CD4-positive, alpha-beta T cell (primary cell): ENCODE results near the gene ADK. TPM values are rescaled to one million over a fixed set of nuclear protein-coding genes. Genes with fewer than 3 reads are reported as not detected.

Source experiments
- ATAC-seq: fragments of 200-7000 bp; cut with Tn5 transposase; one replicate; pipeline ENCODE4 v1.10.0; 2022; ENCODE audit warnings: mild to moderate bottlenecking; ENCODE audit not compliant: poor library complexity
- CTCF ChIA-PET: fragments of 350-600 bp; sonication (Branson Sonifier 250); formaldehyde crosslinking; loops from one replicate; lab custom pipeline; 2021; ENCODE audit warnings: antibody characterized with exemption, inconsistent platforms; lab: Charles Lee
- POLR2A ChIA-PET: fragments of 350-600 bp; sonication (Branson Sonifier 250); formaldehyde crosslinking; loops from one replicate; lab custom pipeline; 2021; ENCODE audit warnings: antibody characterized with exemption, inconsistent platforms; lab: Charles Lee
- DNase-seq, 14 experiments: peaks; one replicate each; pipeline ENCODE4 v3.0.0-alpha.2; 2013 to 2020; ENCODE audit warnings: mixed read lengths in 2 of 14
- H3K27ac ChIP-seq, 2 donors: one replicate each; pipeline versions ENCODE4 v1.5.1 to v1.7.0; 2013; ENCODE audit warnings: low read length in 2 of 2, low read depth in 1 of 2, mild to moderate bottlenecking in 1 of 2
- H3K27me3 ChIP-seq, 2 experiments: 1 replicate in 1 of 2; 2 replicates in 1 of 2; pipeline versions ENCODE4 v1.6.1 to v1.7.0; 2013; ENCODE audit warnings: low read length in 2 of 2, control low read depth in 1 of 2, mild to moderate bottlenecking in 1 of 2, moderate library complexity in 1 of 2; ENCODE audit not compliant: insufficient read depth in 2 of 2, control insufficient read depth in 1 of 2
- H3K36me3 ChIP-seq: one replicate; pipeline ENCODE4 v1.6.1; 2013; ENCODE audit warnings: low read length, control low read depth; ENCODE audit not compliant: insufficient read depth
- H3K4me1 ChIP-seq: one replicate; pipeline ENCODE4 v1.6.1; 2013; ENCODE audit warnings: low read length, control low read depth; ENCODE audit not compliant: insufficient read depth
- H3K4me3 ChIP-seq: one replicate; pipeline ENCODE4 v1.5.1; 2013; ENCODE audit warnings: mild to moderate bottlenecking, low read length, moderate library complexity
- H3K9me3 ChIP-seq, 2 experiments: 1 replicate in 1 of 2; 2 replicates in 1 of 2; pipeline versions ENCODE4 v1.6.1 to v1.7.0; 2013; ENCODE audit warnings: low read length in 2 of 2, mild to moderate bottlenecking in 2 of 2, control low read depth in 1 of 2, moderate library complexity in 1 of 2; ENCODE audit not compliant: control insufficient read depth in 1 of 2, insufficient read depth in 1 of 2
- H3K27ac Mint-ChIP-seq: one replicate; pipeline ENCODE4 v1.8.0; 2020; ENCODE audit warnings: mixed read lengths
- H3K27me3 Mint-ChIP-seq: one replicate; pipeline ENCODE4 v1.8.0; 2021; ENCODE audit warnings: mixed read lengths
- H3K36me3 Mint-ChIP-seq: one replicate; pipeline ENCODE4 v1.8.0; 2021; ENCODE audit warnings: low read depth, mixed read lengths
- H3K4me1 Mint-ChIP-seq: one replicate; pipeline ENCODE4 v1.8.0; 2021; ENCODE audit warnings: low read depth, mixed read lengths
- H3K4me3 Mint-ChIP-seq: one replicate; pipeline ENCODE4 v1.8.0; 2020; ENCODE audit warnings: mild to moderate bottlenecking, mixed read lengths
- H3K9me3 Mint-ChIP-seq: one replicate; pipeline ENCODE4 v1.8.0; 2020; ENCODE audit warnings: mixed read lengths
- CTCF ChIP-seq: fragments of 200-600 bp; IDR thresholded peaks from one replicate; pipeline ENCODE4 v1.8.0; 2022; ENCODE audit warnings: antibody characterized with exemption, mild to moderate bottlenecking
- intact Hi-C, 2 experiments: fragments of 100-400 bp; cut with DNase I in 1 of 2; cut with micrococcal nuclease in 1 of 2; formaldehyde crosslinking; loops; one replicate each; pipeline versions ENCODE4 v1.15.1 to v1.9.0; 2023 to 2025; cut with DNase I, micrococcal nuclease
- total RNA-seq, 174 experiments: library from RNA in 2 of 174; stranded (reverse) in 2 of 174; gene quantifications; one replicate each; pipeline ENCODE4 v1.2.3 and lab custom pipeline; 2021 to 2026

ADK gene
- total RNA-seq, 2 experiments from 2014 or later = 15.3 to 17.6 TPM

DNA sequence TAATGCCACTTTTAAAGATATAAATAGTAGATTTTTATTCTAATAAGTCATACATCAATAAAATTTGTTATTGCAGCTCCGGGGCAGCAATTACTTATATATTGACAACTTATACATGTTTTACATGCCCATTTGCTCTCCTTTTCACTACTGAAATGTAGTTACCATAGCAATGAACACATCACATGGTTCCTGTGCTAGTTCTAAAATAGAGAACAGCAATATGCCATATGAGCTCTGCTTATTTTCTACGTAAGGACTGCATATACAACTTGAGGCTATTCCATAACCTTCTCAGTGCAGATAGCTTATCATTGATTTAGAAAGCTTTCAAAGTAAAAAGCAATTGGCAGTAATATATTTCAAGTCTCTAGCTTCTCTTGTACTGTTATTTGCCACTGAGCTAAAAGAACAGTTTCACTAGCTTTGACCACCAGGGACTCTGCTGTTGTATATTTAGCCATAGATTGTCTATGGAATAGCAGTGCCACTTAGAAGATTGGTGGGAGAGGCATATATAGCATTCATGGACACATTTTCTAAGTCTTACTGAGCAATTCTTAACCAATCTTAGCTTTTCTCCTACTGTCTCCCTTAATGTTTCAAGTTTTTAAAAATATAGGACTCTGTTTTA lies 405.2 kb downstream of the ADK start:
- CTCF ChIA-PET = no interaction called here

GRCh38 chr10:74557098-74557497 lies 406.1 kb downstream of the ADK start:
- Histone ChIP-seq H3K36me3 (no peaks in the 10 kb centered on the region), H3K4me3 (no peak overlapping the region), H3K4me1 (no peaks in the 10 kb centered on the region), H3K27ac (no peak overlapping the region), H3K27me3 (no peaks in the 10 kb centered on the region), H3K9me3 (no peaks in the 10 kb centered on the region)
- POLR2A ChIA-PET = no interaction called here
- DNase-seq = no peak
- Mint-ChIP-seq H3K27me3 (no peaks in the 10 kb centered on the region), H3K9me3 (no peaks in the 10 kb centered on the region), H3K27ac (no peak overlapping the region), H3K4me3 (no peak overlapping the region), H3K36me3 (peaks cover 17% of the 10 kb centered on the region), H3K4me1 (no peaks in the 10 kb centered on the region)
- CTCF ChIA-PET = interaction anchor here (0.6 kb wide), 1 partner anchor 1038 kb away, joined by 3 read pairs; no protein-coding TSS in a partner anchor
- ATAC-seq = no peak
- intact Hi-C loops = no loop called here
- no peak for TF ChIP-seq CTCF

More for the DNA sequence above, 405.2 kb downstream of the ADK start:
- no peaks in the 10 kb centered on the region for H3K9me3 Mint-ChIP-seq
- DNase-seq (no peak), ATAC-seq (no peak)
- H3K4me1 Mint-ChIP-seq = no peaks in the 10 kb centered on the region
- peaks cover 17% of the 10 kb centered on the region for H3K36me3 Mint-ChIP-seq
- no peak for TF ChIP-seq CTCF
- H3K27me3 ChIP-seq = no peaks in the 10 kb centered on the region
- POLR2A ChIA-PET = no interaction called here
- H3K27ac Mint-ChIP-seq = no peak overlapping the region
- H3K4me3 Mint-ChIP-seq = no peak overlapping the region
- H3K4me3 ChIP-seq = no peak overlapping the region
- H3K4me1 ChIP-seq = no peaks in the 10 kb centered on the region
- no peaks in the 10 kb centered on the region for H3K9me3 ChIP-seq
- no peaks in the 10 kb centered on the region for H3K27me3 Mint-ChIP-seq
- no peak overlapping the region for H3K27ac ChIP-seq
- no peaks in the 10 kb centered on the region for H3K36me3 ChIP-seq
- intact Hi-C loops = no loop called here

GRCh38 chr10:74558403-74558802 lies 407.4 kb downstream of the ADK start:
- intact Hi-C loops = no loop called here
- no peak overlapping the region for H3K4me3 Mint-ChIP-seq

More at GRCh38 chr10:74558403-74558802, 407.4 kb downstream of the ADK start:
- Histone ChIP-seq H3K27me3 (no peaks in the 10 kb centered on the region), H3K36me3 (no peaks in the 10 kb centered on the region), H3K4me1 (no peaks in the 10 kb centered on the region), H3K9me3 (no peaks in the 10 kb centered on the region), H3K27ac (no peak overlapping the region), H3K4me3 (no peak overlapping the region)
- no peak overlapping the region for H3K27ac Mint-ChIP-seq
- H3K27me3 Mint-ChIP-seq = no peaks in the 10 kb centered on the region
- no peaks in the 10 kb centered on the region for H3K4me1 Mint-ChIP-seq
- H3K9me3 Mint-ChIP-seq = no peaks in the 10 kb centered on the region
- ChIA-PET POLR2A (no interaction called here), CTCF (no interaction called here)
- H3K36me3 Mint-ChIP-seq = peaks cover 17% of the 10 kb centered on the region
- TF ChIP-seq CTCF = no peak
- DNase-seq (no peak), ATAC-seq (no peak)
